NCI-H345 (cell line): ENCODE measurements around the gene SPDYE1.
"Not testable (repeated sequence)": the region's sequence is repeated elsewhere in the genome, so short reads cannot be mapped to it uniquely, and the experiment has no call there.

Experiments used
- DNase-seq: peaks from one replicate; lab custom pipeline; 2025; lab: John Stamatoyannopoulos, UW

The SPDYE1 gene

GRCh38 chr7:43997532-43997931, at the start of gene SPDYE1:
Gene SPDYE1 (plus strand): TSS chr7:43997897. CDS start chr7:43999950, 2,053 bp downstream.
- DNase-seq: not testable (repeated sequence)

GRCh38 chr7:43952028-43952427, 45.7 kb upstream of the SPDYE1 start:
- DNase-seq: no peak

- DNase-seq: no peak
Measured at GRCh38 chr7:43953071-43953470, 44.6 kb upstream of the SPDYE1 start.

- DNase-seq: peak; percentile 10
Measured at GRCh38 chr7:43954524-43955228, 43.0 kb upstream of the SPDYE1 start.

GRCh38 chr7:43956027-43956426, 41.7 kb upstream of the SPDYE1 start:
- no peak for DNase-seq

- DNase-seq: no peak
Measured at GRCh38 chr7:43960933-43961332, 36.8 kb upstream of the SPDYE1 start.

- not testable (repeated sequence) for DNase-seq
Measured at GRCh38 chr7:43966392-43966791, 31.3 kb upstream of the SPDYE1 start.

GRCh38 chr7:43968172-43969040, 29.3 kb upstream of the SPDYE1 start:
- not testable (repeated sequence) for DNase-seq

GRCh38 chr7:43969586-43969985, 28.1 kb upstream of the SPDYE1 start:
- DNase-seq: not testable (repeated sequence)

GRCh38 chr7:43970698-43971097, 27.0 kb upstream of the SPDYE1 start:
- not testable (repeated sequence) for DNase-seq

- DNase-seq: not testable (repeated sequence)
Measured at GRCh38 chr7:43974033-43974573, 23.6 kb upstream of the SPDYE1 start.

GRCh38 chr7:43974725-43975482, 22.8 kb upstream of the SPDYE1 start:
- DNase-seq: not testable (repeated sequence)

GRCh38 chr7:43977525-43977924, 20.2 kb upstream of the SPDYE1 start:
- DNase-seq: no peak

- DNase-seq: not testable (repeated sequence)
Measured at GRCh38 chr7:43978102-43978501, 19.6 kb upstream of the SPDYE1 start.

GRCh38 chr7:43982848-43983247, 14.8 kb upstream of the SPDYE1 start:
- DNase-seq: not testable (repeated sequence)

GRCh38 chr7:43983736-43984135, 14.0 kb upstream of the SPDYE1 start:
- not testable (repeated sequence) for DNase-seq

- not testable (repeated sequence) for DNase-seq
Measured at GRCh38 chr7:43985904-43986864, 11.5 kb upstream of the SPDYE1 start.

GRCh38 chr7:43987476-43987875, 10.2 kb upstream of the SPDYE1 start:
- not testable (repeated sequence) for DNase-seq

GRCh38 chr7:43990011-43990585, 7.6 kb upstream of the SPDYE1 start:
- not testable (repeated sequence) for DNase-seq

- DNase-seq: not testable (repeated sequence)
Measured at GRCh38 chr7:43990829-43991228, 6.9 kb upstream of the SPDYE1 start.
